ENCODE results near the gene NLRC5.
"Not testable (repeated sequence)": the region's sequence is repeated elsewhere in the genome, so short reads cannot be mapped to it uniquely, and the experiment has no call there.

Gene NLRC5

GRCh38 chr16:57054338-57054737 lies 65.0 kb downstream of the NLRC5 start:
- no peak for DNase-seq

- DNase-seq = no peak
Measured at GRCh38 chr16:57054771-57055170, 65.4 kb downstream of the NLRC5 start.

DNA sequence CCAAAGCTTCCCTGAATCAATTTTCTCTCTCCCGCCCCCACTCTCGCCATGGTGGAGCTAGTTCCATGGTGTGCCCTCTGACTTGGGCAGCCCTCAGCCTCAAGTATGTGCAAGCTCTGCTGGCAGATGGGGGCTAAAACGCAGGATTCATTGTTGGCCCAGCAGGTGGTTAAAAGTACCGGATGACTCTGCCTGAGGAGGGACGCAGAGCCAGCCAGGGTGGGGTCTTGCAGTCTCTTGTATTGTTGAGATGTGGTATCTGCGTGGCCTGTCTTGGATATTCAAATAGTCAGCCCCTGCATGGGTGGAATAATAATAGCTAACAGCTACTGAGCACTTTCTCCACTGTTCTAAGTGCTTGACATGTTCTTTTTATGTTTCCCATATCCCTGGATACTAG lies 66.3 kb downstream of the NLRC5 start:
- no peak for DNase-seq

- no peak for DNase-seq
Measured at GRCh38 chr16:57058291-57058861, 69.0 kb downstream of the NLRC5 start.

DNA sequence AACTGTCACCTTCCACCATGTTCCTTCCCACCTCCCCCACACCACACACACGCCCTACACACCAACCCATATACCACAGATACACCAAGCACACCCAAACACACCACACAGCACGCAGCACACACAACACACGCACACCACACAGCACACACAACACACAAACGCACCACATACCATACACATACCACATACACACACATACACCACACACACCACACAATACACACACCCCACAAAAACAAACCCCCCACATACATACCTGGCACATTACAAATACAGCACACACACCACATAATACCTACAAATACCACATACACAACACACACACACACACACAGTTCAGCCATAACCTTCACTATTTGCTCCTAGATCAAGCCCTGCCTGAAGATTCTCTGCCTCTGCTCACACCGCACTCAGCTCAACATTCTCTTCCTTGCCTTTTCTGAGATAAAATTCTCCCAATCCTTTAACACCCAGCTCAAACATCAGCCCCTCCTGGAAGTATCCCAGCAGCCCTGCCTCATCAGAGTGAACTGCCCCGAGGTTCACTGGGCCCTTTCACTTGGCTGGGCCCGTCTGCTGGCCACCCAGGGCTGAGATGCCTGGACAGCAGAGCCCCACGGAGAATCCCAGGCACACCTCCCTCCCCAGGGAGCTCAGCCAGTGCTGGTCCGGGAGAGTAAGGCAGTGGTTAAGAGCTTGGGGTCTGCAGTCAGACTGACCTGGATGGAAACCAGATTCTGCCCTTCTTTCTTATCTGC lies 71.1 kb downstream of the NLRC5 start:
- DNase-seq = no peak

- no peak for DNase-seq
Measured at GRCh38 chr16:57061084-57061905, 71.9 kb downstream of the NLRC5 start.

DNA sequence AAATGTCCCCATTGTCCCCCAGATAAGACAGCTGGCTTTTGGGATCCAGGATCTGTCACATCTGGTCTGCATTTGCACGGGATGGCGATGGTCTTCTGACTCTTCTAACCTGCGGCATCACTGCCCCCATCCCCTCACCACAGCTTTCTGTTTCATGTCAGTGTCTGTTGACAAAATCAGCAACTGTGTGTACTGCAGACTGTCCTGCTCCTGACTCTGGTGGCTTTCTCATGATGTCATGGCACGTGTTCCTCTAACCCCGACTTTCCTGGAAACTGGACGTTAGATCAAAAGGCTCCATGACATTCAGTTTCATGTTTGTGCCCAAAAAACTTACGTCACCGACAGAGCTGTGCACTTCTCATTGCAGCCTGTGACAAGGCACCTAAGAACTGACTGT lies 73.0 kb downstream of the NLRC5 start:
- no peak for DNase-seq

DNA sequence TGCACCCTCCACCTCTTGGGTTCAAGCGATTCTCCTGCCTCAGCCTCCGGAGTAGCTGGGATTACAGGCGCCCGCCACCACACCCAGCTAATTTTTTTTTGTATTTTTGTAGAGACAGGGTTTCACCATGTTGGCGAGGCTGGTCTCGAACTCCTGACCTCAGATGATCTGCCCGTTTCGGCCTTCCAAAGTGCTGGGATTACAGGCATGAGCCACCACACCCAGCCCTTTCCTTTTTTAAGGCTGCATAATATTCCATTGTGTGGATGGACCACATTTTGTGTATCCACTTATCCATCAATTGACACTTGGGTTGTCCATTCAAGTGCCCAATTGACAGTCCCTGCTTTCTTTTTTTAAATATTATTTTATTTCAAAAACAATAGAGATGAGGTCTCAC lies 73.8 kb downstream of the NLRC5 start:
- DNase-seq = not testable (repeated sequence)

DNA sequence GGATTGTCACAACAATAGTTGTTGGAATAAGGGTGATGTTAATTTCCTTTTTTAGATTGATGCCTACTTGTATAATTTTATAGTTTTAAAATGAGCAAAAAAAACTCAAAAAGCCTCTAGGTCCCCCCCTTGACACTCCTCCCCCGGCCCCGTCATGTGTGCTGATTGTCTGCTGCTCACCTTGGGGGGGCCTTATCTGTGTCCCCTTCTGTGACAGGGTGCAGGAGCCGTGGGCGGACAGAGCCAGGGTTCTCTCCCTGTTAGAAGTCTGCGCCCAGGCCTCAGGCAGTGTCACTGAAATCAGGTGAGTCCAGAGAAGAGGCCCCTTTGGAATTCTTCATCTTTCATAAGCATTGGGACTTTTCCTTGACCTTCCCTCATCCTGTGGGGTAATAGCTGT lies 75.6 kb downstream of the NLRC5 start:
- no peak for DNase-seq

DNA sequence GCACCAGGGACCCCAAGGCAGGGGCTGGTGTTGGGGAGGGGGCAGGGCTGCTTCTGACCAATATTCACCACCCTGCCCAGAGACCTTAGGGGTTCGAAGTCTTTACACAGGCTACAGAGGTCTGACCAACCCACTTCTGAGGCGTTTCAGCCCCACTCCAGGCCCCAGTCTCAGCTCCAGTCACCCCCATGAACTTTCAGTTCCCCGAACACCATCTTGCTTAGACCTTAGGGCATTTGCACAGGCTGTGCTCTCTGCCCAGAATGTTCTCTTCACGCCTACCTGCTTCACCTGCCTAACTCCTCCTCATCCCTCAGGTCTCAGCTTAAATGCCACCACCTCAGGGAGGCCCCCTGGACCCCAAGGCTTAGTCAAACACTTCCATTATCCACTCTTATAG lies 77.3 kb downstream of the NLRC5 start:
- no peak for DNase-seq

- DNase-seq = no peak
Measured at GRCh38 chr16:57067347-57067746, 78.0 kb downstream of the NLRC5 start.

GRCh38 chr16:57069053-57069452 lies 79.7 kb downstream of the NLRC5 start:
- no peak for DNase-seq

- DNase-seq = no peak
Measured at GRCh38 chr16:57069635-57070370, 80.4 kb downstream of the NLRC5 start.

DNA sequence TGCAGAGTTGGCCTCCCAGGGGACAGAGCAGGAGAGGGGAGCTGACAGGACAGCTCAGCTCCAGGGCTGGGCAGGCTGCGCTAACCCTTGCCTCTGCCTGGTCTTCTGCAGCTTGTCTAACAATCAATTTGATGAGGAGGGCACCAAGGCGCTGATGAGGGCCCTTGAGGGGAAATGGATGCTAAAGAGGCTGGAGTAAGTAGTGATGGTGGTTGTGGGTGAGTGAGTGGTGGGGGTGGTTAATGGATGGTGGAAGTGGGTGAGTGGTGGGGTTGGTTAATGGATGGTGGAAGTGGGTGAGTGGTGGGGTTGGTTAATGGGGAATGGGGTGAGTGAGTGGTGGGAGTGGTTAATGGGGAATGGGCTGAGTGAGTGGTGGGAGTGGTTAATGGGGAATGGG lies 81.1 kb downstream of the NLRC5 start:
- DNase-seq = no peak

GRCh38 chr16:57071081-57071732 lies 81.8 kb downstream of the NLRC5 start:
- DNase-seq = not testable (repeated sequence)

DNA sequence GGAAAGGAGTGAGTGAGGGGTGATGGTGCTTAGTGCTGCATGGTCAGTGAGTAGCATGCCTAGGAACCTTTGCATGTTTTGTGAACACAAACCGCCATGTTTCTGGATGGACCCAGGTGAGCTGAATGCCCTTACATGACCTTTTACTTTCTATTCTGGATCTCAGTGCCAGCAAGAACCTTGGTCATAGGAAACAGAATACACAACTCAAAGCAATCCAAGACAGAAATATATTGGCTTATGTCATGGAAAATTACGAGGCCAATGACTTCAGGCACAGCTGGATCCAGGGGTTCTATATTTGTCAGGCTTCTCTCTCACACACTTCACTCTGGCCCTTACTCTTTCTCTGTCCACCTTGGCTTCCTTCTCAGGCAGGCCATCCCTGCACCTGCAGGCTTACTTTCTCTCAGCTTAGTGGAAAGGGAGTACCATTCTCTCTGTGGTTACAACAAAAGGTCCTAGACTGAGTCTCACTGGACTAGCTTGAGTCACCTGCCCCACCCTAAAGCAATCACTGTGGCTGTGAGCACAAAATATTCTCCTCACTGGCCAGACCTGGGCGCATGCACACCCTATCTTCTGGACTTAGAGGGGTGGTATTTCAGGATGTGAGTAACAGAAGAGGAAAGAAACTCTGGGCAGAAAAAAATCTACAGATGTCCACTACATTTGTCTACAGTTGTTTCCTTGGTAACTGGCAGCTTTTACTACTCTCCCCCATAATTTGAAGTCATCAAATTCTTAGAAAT lies 82.7 kb downstream of the NLRC5 start:
- DNase-seq = no peak

DNA sequence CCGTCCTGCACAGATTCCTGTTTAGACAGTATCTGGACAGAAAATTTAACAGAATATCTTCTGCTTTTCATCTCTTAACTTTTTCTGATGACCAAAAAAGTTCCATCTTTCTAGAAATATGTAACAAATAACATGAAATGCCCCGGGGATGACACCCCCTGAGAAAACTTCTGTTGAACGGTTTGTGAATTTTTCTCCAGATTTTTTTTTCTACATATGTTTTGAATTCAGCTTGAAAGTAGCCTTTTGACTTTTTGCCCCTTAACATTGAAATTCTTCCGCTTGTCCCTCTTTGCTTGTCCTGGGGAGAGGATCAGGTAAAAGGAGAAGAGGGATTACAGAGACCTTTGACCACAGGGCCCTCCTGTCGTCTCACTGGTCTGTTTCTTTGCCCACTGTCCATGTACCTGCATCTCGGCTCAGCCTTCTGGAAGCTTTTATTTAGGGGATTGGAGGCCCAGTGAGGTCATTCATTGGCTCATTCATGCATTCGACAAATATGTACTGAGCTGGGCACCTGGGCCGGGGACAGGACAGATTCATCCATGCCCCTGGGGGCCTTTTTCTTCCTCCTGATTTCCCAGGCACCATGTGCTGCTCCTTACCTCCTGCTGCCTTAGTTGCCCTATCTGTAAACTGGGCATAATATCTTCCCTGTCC lies 83.4 kb downstream of the NLRC5 start:
- DNase-seq = no peak

GRCh38 chr16:57077714-57078113 lies 88.4 kb downstream of the NLRC5 start:
- DNase-seq = no peak

- no peak for DNase-seq
Measured at GRCh38 chr16:57081744-57082143, 92.4 kb downstream of the NLRC5 start.

- DNase-seq = no peak
Measured at GRCh38 chr16:57082664-57083063, 93.3 kb downstream of the NLRC5 start.

DNA sequence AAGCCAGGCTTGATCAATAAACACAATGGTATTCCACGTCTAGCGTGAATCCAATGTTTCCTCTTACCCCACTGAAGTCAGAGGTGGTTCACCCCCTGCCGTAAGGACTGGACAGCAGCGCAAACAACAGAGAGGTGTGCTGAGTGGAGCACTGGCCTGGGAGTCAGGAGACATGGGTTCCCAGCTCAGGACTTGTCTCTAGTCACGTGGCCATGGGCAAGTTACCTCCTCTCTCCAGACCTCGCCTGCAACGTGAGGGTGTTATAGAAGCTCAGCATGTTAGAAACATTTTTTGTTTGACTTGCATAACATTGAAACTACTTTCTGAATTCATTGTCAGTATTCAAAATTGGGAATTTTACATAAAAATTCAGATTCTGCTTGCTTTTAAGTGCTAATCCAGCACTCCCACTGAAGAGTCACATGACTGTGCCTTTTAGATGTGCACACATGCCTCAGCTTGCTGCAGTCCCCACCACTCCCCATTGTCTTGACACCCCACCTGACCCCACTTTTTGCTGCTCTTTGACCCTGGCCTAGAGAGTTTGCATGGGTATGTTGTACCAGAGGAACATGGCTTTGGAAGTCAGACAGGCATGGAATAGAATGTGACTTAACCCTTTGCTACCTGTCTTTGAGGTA lies 94.2 kb downstream of the NLRC5 start:
- no peak for DNase-seq
